ENCODE measurements around the gene B3GALNT2.
"Not testable (repeated sequence)": the region's sequence is repeated elsewhere in the genome, so short reads cannot be mapped to it uniquely, and the experiment has no call there.

Gene B3GALNT2

DNA sequence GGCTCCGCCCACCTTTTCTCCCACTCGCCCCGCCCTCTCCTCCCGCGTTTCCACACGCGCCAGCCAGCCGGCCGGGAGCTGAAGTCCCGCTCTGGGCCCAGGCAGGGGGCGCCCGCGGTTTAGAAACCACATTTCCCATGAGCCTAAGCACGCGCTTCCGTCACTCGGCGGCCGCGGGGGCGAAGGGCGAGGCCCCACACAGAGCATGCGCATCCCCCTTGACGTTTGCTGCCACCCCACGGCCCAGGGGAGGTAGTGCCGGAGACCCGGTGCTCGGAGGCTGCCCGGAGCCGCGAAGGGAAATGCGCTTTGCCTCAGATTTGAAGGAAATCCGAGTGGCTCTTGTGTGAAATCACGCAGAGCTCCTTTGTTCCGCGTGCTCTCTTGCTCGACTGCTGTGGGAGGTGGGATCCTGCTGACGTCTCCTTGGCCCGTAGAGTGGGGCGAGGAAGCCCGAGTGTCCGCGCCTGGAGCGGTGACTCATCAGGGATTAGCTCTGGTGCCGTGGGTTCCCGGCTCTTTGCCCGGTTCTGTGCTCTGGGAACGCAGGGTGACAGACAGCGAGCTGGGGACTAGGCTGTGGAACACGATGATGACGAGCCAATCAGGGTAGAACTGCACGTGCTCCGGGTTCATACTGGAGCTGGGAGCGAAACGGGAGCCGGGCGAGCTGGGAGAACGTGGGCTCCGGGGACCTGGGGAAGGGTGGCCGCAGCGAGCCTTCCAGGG, 406 bp upstream of the B3GALNT2 start:
- peak; percentile 97 to 98 for DNase-seq (ENCODE audit: low read depth in 1 of 2, low spot score in 1 of 2)

DNA sequence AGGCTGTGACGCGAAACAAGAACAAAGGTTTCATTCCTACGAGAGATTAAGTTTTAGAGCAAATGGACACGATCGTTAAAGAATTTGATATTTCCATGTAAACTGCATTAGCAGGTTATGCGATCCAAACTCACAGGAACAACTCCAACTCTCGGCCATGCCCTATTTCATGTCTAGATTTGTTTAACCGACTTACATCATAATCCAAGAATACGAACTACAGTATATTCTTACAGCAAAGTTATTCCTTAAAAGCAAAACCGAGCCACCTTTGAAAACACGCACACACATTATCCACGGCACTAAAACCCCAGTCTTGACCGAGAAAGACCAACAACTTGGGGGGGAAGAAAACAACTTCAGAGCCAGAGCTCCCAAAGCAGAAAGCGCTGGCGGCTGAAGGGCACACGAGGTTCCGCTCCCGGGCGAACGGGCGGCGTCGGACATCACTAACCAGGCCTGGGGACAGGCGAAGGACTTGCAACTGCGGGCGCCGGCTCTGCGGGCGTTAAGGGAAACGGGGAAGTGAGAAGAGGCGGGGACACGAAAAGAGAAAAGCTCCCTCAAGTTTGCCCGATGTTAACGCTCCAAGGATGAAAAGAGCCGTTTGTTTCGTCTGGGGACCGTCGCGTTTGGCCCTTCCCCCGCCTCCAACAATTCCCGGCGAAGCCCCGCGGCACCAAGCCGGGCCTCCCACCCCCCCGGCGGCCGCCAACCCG, 690 bp downstream of the B3GALNT2 start:
- DNase-seq (ENCODE audit: low read depth in 1 of 2, low spot score in 1 of 2) = no peak

DNA sequence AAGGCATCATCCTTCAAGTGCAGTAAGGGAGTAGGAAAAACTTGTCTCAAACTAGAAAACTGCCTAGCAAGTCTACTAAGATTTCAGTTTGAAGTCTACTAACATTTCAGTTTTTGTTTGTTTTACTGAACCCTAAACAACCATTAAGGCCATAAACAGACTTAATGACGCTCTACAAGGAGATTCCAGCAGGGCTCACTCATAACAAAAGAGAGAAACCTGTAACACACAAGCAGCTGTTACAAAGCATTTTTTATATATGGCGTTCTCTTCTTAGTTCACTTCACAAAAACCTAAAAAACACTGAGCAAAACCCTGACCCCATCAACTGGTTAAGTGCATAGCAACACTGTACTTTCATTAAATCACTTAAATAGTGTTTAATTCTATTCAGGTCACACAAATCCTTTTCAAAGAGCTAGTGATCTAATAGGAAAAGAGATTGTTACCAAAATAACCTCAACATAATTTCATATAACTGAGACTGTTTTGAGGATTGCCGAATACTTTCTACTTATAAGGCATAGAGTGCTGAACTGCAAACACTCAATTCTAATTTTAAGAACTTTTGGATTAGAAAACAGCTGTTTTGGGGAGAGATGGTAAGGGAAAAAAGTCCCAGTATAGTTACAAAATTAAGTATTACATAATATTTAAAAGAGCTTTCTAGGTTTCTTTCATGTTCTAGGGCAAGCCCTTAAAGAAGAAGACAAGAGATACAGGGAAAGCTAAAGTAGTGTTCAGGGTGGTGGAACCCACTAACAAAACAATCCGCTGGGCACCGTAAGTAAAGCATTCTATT, 1.4 kb downstream of the B3GALNT2 start:
- no peak for DNase-seq (ENCODE audit: low read depth in 1 of 2, low spot score in 1 of 2)

DNA sequence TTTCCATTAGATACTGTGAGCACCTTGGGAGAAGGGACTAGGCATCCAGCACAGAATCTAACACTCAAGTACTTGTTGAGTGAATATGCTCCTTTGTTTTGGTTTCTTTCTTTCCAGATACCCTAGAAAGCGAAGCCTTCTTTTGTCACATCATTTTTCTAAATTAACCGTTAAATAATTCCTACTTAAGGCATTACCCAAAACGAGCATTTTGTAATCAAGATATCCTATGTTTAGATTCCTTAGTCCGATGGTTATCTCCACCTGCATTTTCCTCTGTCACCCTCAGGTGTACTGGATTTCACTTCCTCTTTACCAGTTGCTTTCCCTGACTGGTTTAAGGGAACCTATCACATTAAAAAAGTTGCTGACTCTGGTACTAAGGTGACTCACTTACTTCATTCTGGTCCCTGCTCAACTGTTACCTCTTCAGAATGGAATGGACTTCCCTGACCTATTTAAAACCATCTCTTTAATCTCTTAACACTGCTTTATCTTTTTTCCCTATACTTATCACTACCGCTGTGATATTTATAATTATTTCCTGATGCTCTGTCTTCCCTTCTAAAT, 3.2 kb downstream of the B3GALNT2 start:
- no peak for DNase-seq (ENCODE audit: low read depth in 1 of 2, low spot score in 1 of 2)

DNA sequence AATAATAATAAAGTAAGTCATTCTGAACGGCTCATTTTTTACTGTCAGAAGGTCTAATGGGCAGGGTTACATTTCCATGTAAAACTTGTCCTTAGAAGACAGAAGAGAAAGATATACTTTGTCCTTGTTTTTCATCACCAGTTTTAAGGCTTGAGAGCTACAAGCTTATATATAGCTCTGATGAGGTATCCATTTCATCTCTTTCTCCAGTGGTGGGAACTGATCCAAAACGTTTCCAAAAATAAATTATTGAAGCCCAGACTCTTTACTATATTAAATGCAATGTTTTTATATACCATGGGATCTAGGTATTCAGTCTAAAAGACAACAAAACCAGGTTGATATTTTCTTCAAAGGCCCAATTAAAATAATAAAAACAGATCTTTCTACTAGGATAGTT, 8.7 kb downstream of the B3GALNT2 start:
- DNase-seq (ENCODE audit: low read depth in 1 of 2, low spot score in 1 of 2) = no peak

DNA sequence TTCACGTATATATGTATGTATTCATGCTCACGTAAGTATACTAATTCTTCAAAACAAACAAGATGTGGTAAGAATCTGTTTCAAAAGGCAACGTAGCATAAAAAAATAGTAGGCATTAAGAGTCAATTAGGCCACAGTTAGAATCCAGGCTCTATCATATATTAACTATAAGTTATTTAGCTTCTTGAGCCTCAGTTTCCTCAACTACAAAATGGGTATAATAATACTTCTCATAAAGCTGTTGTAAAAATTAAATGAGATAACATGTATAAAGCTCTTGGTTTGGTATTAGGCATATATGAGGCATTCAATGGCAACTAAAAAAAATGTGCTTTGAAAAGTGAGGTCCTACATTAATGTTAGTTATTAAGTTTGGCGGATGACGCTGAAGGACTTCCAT, 9.2 kb downstream of the B3GALNT2 start:
- no peak for DNase-seq (ENCODE audit: low read depth in 1 of 2, low spot score in 1 of 2)

DNA sequence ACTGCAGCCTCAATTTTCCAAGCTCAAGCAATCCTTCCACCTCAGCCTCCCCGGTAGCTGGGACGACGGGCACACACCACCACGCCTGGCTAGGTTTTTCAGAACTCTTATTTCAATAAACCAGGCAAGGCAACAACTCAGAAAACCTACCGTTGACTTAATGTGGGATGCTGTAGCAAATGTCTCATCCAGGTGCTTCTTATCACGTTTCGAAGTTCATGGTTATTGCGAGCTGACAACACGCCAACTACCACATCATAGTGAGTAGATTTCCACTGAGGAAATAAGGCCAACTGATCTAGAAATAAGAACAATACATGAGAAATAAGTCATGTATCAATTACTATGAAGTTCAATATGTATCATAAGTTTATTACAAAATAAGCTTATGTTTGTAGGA, 9.7 kb downstream of the B3GALNT2 start:
- DNase-seq (ENCODE audit: low read depth in 1 of 2, low spot score in 1 of 2) = no peak

DNA sequence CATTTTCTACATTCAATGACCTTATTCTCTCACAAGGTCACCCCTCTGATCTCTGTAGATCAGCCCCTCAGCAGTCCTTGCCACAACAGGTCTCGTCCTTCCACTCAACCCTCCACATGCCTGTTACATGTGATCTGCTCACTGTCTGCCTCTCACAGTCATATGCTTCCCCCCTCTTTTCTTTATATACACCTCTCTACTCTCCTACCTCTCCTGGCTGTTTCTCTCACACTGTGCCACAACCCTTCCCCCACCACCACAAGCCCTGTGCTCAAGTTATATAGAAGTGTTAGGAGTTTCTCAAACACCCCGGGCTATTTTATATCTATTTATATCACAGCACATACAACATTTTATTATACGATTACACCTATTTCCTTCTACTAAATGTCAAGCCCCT, 12.6 kb downstream of the B3GALNT2 start:
- no peak for DNase-seq (ENCODE audit: low read depth in 1 of 2, low spot score in 1 of 2)

DNA sequence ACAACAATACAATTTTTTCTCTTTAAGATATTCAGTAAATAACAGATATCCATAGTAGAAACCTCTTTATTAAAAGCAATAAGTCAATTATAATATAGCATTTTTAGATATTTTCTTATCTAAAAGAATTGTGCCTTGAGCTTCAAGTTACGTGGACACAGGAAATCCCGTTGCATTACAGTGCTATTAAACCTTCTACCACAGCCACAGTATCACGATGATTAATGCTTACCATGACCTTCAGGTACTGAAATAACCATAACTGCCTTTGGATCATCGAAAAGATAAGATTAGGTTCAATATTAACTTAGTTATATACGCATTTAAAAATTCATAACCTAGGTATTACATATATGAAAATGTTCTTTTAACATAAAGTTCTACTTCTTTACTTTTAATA, 17.9 kb downstream of the B3GALNT2 start:
- no peak for DNase-seq (ENCODE audit: low read depth in 1 of 2, low spot score in 1 of 2)

DNA sequence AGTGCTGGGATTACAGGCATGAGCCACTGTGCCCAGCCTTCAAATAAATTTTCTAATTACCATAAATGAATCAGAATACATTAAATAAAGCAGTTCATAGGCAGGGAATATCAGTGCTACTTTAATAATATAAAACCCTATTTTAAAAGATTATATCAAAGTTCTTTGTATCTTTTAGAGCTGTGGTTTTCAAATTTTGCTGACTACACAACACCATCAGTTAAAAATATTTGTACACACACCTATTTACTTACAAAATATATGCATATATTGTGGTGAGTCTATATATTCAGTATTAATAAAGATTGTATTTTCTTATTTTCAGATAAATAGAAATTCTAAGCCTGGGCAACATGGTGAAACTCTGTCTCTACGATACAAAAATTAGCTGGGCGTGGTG, 18.7 kb downstream of the B3GALNT2 start:
- DNase-seq (ENCODE audit: low read depth in 1 of 2, low spot score in 1 of 2) = no peak

DNA sequence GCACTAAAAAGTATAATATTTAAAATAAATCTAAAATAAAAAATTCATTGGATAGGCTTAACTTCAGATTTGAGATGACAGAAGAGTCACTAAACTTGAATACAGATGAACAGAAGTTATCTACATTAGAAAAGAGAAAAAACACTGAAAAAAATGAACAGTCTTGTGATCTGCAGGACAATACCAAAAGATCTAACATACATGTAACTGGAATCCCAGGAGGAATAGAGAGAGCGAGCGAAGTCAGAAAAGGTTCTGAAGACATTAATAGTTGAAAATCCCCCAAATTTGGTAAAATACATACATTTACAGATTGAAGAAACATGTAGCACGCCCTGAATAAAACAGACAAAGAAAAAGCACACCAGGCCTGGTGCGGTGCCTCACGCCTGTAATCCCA, 21.2 kb downstream of the B3GALNT2 start:
- no peak for DNase-seq (ENCODE audit: low read depth in 1 of 2, low spot score in 1 of 2)

DNA sequence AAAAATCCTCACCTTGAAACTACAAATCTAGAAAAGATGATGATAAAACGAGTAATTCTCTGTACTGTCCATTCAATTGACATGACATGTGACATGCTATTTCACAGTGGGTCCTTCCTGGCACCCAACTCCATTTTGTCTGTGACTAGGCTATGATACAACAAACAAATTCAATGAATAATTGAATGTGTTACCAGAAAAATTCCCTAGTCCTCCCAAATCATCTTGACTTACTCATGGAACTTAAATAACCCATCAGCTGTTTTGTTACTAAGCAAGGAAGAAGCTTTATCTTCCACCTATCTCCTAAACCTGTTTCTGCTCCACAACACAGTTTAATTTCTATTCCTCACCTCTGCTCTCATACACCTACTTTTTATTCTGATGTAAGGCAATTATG, 30.4 kb downstream of the B3GALNT2 start:
- no peak for DNase-seq (ENCODE audit: low read depth in 1 of 2, low spot score in 1 of 2)

DNA sequence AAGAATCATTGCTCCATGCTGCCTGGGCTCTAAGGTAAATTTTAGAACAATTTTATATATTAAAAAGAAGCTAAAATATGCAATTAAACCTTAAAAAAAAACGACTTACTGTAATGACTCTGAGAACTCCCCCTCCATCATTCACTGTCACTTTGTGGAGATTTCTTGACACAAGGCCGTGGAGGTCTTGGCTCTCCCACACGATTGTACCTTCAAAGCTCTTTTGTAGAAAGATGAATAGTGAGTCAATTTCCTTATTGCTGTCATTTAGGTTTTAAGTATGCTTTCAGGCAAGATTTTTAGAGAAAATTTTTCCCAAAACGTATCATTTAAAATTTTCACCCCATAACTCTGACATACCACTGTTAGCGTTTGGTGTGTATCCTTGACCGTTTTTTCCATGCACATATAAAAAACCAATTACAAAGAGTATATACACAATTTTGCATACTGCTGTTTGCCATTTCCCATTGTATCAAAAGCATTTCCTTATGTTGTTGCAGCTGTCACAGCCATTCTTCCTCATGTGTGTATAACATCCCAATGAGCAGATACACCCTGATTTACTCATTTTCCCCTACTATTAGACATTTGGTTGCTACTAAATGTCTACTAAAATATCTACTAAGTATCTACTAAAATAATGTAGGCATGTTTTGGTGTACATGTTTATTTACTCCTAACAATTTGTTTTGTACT, 33.4 kb downstream of the B3GALNT2 start:
- no peak for DNase-seq (ENCODE audit: low read depth in 1 of 2, low spot score in 1 of 2)

DNA sequence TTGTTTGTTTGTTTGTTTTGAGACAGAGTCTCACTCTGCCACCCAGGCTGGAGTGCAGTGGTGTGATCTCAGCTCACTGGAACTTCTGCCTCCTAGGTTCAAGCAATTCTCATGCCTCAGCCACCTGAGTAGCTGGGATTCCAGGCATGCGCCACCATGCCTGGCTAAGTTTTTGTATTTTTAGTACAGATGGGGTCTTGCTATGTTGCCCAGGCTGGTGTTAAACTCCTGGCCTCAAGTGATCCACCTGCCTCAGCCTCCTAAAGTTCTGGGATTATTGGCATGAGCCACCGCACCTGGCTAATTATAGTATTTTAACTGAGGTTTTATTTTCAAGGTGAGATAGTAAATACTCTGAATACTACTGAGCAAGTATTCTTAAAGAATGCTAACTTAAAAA, 34.4 kb downstream of the B3GALNT2 start:
- DNase-seq (ENCODE audit: low read depth in 1 of 2, low spot score in 1 of 2) = not testable (repeated sequence)

DNA sequence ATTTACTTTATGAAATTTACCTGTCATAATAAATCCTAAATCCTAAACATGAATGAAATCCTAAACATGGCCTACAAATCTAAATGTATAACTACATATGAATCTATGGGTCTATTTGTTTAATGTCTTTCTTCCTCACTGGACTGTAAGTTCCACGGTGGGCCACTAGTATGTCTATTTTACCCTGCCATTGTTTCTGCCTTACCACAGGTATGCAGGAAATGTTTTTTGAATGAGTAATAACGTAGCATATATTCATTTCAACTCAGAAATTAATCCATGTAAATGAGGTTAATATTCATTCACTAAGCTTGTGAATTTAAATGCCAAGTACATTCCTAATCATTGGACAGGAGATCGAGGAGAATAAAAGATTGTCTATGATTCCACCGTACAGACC, 35.3 kb downstream of the B3GALNT2 start:
- DNase-seq (ENCODE audit: low read depth in 1 of 2, low spot score in 1 of 2) = no peak

DNA sequence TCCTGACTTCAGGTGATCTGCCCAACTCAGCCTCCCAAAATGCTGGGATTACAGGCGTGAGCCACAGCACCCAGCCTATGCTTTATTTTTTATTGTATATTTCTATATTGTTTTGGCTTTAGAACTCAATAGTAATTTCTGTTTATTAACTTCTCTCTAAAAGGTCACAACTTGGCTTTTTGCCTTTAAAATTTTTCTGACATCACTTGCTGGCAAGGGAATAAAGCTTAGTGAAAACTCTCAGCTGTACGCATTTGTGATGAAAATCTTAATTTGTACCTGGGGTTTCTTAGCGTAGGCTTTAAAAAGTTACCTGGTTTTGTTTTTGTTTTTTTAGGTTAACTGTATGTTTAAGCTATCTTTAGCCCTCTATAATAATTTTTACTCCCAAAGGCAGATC, 36.2 kb downstream of the B3GALNT2 start:
- DNase-seq (ENCODE audit: low read depth in 1 of 2, low spot score in 1 of 2) = no peak

DNA sequence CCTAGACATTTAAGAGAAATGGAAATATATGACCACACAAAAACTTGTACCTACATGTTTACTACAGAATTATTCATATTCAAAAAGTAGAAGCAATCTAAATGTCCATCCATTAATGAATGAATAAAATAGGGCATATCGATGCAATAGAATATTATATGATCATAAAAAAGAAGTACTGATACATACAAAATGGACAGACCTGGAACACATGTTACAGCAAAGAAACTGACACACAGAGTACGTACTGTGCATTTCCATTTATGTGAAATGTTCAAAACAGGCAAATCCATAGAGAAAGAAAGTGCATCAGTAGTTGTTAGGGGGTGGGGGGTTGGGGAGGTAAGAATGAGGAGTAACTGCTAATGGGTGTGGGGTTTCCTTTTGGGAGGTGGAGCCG, 39.2 kb downstream of the B3GALNT2 start:
- DNase-seq (ENCODE audit: low read depth in 1 of 2, low spot score in 1 of 2) = no peak

DNA sequence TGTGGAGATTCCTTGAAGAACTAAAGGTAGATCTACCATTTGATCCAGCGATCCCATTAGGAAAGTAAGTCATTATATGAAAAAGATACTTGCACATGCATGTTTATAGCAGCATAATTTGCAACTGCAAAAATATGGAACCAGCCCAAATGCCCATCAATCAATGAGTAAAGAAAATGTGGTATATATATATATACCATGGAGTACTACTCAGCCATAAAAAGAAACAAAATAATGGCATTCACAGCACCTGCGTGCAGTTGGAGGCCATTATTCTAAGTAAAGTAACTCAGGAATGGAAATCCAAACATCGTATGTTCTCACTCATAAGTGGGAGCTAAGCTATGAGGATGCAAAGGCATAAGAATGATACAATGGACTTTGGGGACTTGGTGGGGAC, 41.4 kb downstream of the B3GALNT2 start:
- not testable (repeated sequence) for DNase-seq (ENCODE audit: low read depth in 1 of 2, low spot score in 1 of 2)

DNA sequence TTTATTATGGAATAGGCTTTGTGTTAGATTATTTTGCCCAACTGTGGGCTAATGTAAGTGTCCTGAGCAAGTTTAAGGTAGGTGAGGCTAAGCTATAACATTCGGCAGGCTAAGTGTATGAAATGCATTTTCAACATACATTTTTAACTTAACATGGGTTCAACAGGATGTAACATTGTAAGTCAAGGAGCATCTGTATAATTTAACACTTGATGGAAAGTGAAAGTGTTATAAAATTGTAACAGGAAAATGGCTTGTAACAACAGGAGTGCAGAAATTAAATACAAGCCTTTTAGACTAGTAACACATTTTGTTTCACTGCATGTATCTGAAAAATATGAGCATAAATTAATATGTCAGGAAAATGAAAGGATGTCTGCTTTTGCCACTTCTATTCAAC, 42.3 kb downstream of the B3GALNT2 start:
- no peak for DNase-seq (ENCODE audit: low read depth in 1 of 2, low spot score in 1 of 2)

DNA sequence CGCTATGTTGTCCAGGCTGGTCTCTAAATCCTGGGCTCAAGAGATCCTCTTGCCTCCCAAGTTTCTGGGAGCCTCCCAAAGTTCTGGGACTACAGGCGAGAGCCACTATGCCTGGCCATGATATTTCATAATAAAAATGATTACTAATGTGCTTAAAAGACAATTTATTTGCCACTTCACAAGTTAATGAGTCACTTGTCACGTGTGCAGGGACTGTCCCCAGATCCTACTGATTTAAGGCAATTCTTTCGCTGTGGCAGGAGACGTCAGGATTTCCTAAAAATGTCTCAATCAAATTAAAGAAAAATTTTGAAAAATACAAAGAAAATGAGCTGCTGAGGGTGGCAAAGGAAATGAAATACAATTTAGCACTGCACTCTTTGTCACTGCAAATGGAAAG, 43.5 kb downstream of the B3GALNT2 start:
- DNase-seq (ENCODE audit: low read depth in 1 of 2, low spot score in 1 of 2) = no peak

DNA sequence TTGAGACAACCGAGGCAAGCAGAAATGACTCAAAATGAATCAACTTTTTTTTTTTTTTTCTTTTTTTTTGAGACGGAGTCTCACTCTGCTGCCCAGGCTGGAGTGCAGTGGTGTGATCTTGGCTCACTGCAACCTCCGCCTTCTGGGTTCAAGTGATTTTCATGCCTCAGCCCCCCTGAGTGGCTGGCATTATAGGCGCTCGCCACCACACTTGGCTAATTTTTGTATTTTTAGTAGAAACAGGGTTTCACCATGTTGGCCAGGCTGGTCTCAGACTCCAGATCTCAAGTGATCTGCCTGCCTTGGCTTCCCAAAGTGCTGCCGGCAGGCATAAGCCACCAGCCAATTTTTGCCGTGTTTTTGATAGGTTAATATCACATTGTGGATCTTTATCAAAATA, 46.4 kb downstream of the B3GALNT2 start:
- not testable (repeated sequence) for DNase-seq (ENCODE audit: low read depth in 1 of 2, low spot score in 1 of 2)

All from stimulated activated CD4-positive, alpha-beta T cell treated with anti-CD3 and anti-CD28 coated beads, Interleukin-15, amount 100 ng/mL, for 1 hour (primary cell).